COLO668 (cell line): ENCODE measurements around the gene CANT1.
"Not testable (repeated sequence)": the region's sequence is repeated elsewhere in the genome, so short reads cannot be mapped to it uniquely, and the experiment has no call there.

Experiments
- DNase-seq: peaks from one replicate; lab custom pipeline; 2025; ENCODE audit not compliant: unreplicated experiment; lab: John Stamatoyannopoulos, UW

The CANT1 gene

DNA sequence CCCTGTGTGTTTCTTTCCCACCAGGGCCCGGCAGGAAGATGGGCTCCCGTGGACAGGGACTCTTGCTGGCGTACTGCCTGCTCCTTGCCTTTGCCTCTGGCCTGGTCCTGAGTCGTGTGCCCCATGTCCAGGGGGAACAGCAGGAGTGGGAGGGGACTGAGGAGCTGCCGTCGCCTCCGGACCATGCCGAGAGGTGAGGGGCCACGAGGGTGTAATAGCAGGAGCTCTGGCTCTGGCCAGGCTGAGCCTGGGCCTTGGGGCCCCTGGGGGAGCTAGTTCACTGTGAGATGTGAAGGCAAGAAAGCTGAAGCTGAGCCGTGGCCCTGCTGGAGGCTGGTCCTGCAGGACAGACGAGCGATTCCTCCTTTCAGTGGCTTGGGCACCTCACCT, 34.4 kb upstream of the CANT1 start:
- DNase-seq, result no peak

GRCh38 chr17:79043191-79043930, 33.8 kb upstream of the CANT1 start:
- no peak for DNase-seq

GRCh38 chr17:79042421-79043190, 33.0 kb upstream of the CANT1 start:
- peak; percentile 50 for DNase-seq

GRCh38 chr17:79041723-79042420, 32.3 kb upstream of the CANT1 start:
- DNase-seq, result no peak

DNA sequence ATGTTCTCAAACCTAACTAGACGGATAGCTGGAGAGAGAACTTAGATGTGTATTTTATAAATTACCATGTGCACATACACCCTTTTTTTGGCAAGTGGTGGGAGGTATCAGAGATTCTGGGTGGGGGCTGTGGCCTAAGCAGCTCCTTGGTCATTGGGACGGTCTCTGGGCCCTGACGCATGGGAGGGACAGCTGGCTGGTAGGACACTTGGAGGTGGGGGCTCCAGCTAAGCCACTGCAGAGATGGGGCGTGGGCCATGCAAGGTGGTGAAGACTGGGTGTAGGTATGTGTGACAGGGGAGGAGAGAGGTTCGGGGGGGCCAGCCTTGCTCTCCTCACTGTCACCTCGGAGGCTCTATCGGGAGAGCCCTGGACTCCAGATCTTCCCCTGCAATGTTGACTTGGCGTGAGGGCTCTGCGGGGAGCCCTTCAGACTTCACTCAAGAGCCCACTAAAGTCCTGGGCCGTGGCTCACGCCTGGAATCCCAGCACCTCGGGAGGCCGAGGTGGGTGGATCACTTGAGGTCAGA, 31.5 kb upstream of the CANT1 start:
- no peak for DNase-seq

GRCh38 chr17:79039886-79040285, 30.3 kb upstream of the CANT1 start:
- DNase-seq, result no peak

- DNase-seq, result no peak
Measured at GRCh38 chr17:79039171-79039570, 29.6 kb upstream of the CANT1 start.

DNA sequence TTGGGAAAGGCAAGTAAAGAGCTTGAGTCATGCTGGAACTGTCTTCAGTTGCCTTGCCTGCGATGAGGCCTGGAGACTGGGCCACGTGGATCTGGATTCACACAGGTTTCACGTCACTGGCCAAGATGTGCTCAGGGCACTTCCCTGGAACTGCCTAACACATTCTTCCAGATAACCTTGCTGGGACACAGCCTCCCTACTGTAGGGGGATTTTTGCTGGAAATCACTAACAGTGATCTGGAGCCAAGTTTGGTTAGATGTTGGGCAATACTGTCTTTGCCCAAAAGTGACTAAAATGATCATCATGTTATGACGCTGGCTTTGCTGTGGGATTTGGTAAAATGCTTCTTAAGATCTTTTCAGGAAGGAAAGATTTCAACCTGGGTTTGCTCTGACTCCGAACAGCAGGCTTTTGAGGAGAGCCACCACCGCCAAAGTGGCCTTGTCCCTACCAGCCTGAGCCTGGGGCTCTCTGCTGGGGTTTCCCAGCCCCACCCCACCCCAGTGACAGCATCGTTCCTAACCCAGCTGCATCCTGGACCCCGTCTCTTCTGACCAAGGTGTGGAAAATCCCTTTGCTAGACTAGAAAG, 29.1 kb upstream of the CANT1 start:
- DNase-seq, result no peak

DNA sequence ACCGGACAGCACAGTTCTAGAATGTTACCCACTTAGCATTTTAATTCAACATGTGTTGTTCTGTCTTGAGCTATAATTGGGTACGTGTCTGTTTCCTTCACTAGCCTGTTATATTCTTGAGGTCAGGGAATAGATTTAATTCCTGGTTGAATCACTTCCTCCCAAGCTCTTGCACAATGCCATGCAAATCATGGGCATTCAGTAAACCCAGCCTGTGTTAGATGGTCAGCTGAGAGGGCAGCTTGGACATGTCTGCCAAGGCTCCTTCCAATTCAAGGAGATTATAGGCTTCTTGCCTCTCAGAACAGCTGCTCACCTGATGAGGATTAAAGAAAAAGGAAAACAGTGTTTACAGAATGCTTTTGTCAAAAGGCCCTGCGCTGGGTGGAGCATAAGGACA, 27.0 kb upstream of the CANT1 start:
- DNase-seq, result no peak

DNA sequence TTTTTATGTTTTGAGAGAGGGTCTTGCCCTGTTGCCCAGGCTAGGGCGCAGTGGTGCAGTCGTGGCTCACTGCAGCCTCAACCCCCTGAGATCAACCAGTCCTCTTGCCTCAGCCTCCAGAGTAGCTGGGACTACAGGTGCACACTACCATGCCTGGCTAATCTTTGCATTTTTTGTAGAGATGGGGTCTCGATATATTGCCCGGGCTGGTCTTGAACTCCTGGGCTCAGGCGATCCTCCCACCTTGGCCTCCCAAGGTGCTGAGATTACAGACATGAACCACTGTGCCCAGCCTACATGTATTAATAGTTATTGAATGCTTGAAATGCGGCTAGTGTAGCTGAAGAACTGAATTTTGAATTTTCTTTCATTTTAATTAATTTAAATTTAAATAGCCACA, 26.6 kb upstream of the CANT1 start:
- DNase-seq, result no peak

GRCh38 chr17:79035686-79036085, 26.1 kb upstream of the CANT1 start:
- no peak for DNase-seq

GRCh38 chr17:79034931-79035485, 25.4 kb upstream of the CANT1 start:
- no peak for DNase-seq

DNA sequence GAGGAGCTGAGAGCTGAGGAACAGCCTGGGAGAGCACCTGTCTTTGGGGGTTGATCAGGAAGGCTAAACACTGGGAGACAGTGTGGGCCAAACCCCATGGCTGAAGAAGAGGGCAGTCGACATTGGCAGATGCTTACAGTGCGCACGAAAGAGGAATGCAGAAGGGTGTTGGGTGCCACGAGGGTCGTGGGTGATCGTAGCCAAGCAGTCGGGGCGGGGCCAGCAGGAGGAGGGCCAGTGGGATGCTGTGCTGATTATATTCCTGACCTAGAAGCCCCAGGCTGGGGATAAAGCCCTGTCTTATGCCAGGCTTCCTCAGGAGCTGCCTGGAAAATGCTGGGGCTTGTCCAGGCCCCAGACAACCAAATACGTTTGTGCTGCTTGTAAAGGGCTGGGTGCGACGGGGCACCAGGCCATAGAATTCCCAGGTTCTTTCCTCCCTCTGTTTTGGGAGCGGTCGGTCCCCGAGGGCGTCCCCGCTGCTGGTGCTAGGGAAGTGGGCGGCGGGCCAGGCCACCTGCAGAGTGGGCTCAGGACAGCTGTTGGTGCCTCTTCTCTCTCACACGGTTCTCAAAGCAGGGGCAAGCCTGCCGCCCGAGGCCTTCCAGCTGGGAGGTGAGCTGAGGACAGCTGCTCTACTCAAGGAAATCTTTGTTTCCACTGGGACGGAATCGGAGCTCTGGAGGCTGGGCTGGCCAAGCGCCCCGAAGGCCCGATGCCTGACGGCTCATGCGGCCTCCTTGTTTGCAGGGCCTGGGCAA, 24.4 kb upstream of the CANT1 start:
- DNase-seq, result peak; percentile 30

- DNase-seq, result no peak
Measured at GRCh38 chr17:79033046-79033616, 23.6 kb upstream of the CANT1 start.

- no peak for DNase-seq
Measured at GRCh38 chr17:79031996-79032875, 22.7 kb upstream of the CANT1 start.

- not testable (repeated sequence) for DNase-seq
Measured at GRCh38 chr17:79030636-79031035, 21.1 kb upstream of the CANT1 start.

DNA sequence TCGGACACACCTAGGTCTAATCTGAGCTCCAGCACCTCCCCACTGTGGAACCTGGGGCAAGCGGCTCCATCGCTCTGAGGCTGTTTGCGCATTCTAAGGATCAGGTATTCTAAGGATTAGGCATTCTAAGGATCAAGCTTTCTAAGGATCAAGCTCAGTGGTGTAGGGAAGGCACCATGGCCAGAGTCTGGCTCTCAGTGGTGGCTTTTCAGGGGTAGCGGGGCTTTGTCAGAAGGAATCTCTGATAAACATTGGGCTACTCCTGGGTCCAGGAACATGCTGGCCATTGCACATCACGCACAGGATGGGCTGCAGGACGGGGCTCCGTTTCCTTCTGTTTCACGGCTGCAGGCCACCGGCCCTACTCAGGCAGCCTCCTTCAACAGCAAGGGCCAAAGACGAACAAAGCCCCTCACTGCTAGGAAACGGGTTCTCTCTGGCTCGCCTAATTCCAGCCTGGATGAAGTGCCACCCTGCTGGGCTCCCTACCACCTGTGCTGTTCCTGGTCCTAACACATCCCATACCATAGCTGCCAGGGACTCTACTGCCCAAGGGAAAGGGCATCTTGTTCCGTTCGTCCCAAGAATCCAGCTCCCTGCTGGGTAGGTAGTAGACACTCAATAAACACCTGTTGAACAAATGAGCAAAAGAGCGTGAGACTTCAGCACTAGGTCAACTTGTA, 19.9 kb upstream of the CANT1 start:
- no peak for DNase-seq
